ENCODE measurements around the gene BCL7A. TPM values are rescaled to one million over a fixed set of nuclear protein-coding genes. Genes with fewer than 3 reads are reported as not detected.
A peak's percentile ranks its signal among the peaks of the same experiment; 100 is the strongest.

The BCL7A gene
- total and polyA plus RNA-seq, 2 experiments from 2014 or later: 12.7 to 14.9 TPM

DNA sequence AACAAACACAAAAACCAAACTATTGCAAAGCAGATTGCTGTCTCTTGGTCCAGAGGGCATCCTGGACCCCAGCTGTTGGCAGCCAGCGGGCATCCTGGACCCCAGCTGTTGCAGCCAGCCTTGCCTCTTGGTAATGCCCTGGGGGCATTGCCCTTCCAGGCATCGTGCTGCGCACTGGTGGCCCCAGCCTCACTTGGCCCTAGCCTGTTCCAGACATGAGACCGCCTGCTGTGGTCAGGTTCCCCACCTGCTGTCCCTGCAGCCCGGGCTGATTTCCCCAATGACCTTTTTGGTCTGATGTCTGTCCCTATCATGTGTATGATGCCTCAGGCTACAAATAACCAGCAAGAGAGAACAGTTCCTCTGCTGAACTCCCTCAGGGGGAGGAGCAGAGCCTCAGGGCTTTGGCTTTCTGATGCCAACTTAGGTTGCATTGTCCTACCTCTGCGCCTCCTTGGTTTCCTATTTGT, 77.6 kb downstream of the BCL7A start (continued):
- TF ChIP-seq, protein P1, sequence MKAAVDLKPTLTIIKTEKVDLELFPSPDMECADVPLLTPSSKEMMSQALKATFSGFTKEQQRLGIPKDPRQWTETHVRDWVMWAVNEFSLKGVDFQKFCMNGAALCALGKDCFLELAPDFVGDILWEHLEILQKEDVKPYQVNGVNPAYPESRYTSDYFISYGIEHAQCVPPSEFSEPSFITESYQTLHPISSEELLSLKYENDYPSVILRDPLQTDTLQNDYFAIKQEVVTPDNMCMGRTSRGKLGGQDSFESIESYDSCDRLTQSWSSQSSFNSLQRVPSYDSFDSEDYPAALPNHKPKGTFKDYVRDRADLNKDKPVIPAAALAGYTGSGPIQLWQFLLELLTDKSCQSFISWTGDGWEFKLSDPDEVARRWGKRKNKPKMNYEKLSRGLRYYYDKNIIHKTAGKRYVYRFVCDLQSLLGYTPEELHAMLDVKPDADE (IDR thresholded peaks at IDR 0.05): no peak
- no peak for TF ChIP-seq CREB1 (CRISPR knock-in tag; IDR thresholded peaks at IDR 0.05; ENCODE audit: low read depth)
- no peak for TF ChIP-seq JUNB (IDR thresholded peaks at IDR 0.05; ENCODE audit: unreplicated experiment)
- TF ChIP-seq ZNF114 (CRISPR knock-in tag; IDR thresholded peaks at IDR 0.05): no peak
- TF ChIP-seq, protein P2, sequence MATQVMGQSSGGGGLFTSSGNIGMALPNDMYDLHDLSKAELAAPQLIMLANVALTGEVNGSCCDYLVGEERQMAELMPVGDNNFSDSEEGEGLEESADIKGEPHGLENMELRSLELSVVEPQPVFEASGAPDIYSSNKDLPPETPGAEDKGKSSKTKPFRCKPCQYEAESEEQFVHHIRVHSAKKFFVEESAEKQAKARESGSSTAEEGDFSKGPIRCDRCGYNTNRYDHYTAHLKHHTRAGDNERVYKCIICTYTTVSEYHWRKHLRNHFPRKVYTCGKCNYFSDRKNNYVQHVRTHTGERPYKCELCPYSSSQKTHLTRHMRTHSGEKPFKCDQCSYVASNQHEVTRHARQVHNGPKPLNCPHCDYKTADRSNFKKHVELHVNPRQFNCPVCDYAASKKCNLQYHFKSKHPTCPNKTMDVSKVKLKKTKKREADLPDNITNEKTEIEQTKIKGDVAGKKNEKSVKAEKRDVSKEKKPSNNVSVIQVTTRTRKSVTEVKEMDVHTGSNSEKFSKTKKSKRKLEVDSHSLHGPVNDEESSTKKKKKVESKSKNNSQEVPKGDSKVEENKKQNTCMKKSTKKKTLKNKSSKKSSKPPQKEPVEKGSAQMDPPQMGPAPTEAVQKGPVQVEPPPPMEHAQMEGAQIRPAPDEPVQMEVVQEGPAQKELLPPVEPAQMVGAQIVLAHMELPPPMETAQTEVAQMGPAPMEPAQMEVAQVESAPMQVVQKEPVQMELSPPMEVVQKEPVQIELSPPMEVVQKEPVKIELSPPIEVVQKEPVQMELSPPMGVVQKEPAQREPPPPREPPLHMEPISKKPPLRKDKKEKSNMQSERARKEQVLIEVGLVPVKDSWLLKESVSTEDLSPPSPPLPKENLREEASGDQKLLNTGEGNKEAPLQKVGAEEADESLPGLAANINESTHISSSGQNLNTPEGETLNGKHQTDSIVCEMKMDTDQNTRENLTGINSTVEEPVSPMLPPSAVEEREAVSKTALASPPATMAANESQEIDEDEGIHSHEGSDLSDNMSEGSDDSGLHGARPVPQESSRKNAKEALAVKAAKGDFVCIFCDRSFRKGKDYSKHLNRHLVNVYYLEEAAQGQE (IDR thresholded peaks at IDR 0.05; ENCODE audit: unreplicated experiment): no peak
- no peak for TF ChIP-seq EZH2 (IDR thresholded peaks at IDR 0.05; ENCODE audit: low read depth, unreplicated experiment)

DNA sequence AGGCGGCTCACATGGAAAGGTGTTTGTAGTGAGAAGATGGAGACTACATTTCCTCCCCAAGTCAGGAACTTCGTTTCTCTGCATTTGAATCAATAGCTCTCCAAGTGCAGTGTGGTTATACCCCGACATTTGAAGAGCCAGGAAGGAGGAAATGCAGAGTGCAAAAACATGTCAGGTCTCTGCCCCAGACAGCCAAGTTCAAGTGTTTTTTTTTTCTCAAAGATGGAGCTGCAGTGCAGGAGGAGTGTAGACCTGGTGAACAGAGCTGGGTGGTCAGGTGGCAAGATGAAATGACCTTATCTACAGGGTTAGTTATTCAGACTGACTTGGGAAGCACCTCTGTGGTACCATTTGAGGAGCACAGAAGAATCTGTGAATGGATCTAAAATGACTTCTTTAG, 78.2 kb downstream of the BCL7A start:
- H3K4me1 ChIP-seq (ENCODE audit: insufficient read depth): peaks cover 15% of the 10 kb centered on the region
- Mint-ChIP-seq H3K27me3 (ENCODE audit: insufficient read depth, low read depth, poor library complexity) (peaks cover 4% of the 10 kb centered on the region), H3K9me3 (no peaks in the 10 kb centered on the region), H3K4me3 (no peak overlapping the region), H3K36me3 (ENCODE audit: low read depth) (peaks cover 2% of the 10 kb centered on the region), H3K4me1 (peaks cover 22% of the 10 kb centered on the region), H3K27ac (no peak overlapping the region)
- no peaks in the 10 kb centered on the region for H3K9me2 ChIP-seq (ENCODE audit: insufficient read depth)
- H3K4me3 ChIP-seq: no peak overlapping the region
- DNase-seq (ENCODE audit: low spot score) (no peak), ATAC-seq (no peak)
- H3K79me2 ChIP-seq (replicated peaks; ENCODE audit: insufficient read depth): peaks cover 62% of the 10 kb centered on the region
- no peak overlapping the region for H3K27ac ChIP-seq (ENCODE audit: low read depth)
- peaks cover 4% of the 10 kb centered on the region; the same call in 1 of the 2 replicates for H3K36me3 ChIP-seq (ENCODE audit: insufficient read depth)
- H3K4me2 ChIP-seq: peak overlapping the region; percentile 60; the same call in 1 of the 2 replicates
- H3K27me3 ChIP-seq (ENCODE audit: insufficient read depth): no peaks in the 10 kb centered on the region
- peaks cover 12% of the 10 kb centered on the region for H4K20me1 ChIP-seq (replicated peaks; ENCODE audit: insufficient read depth)
- H2AFZ ChIP-seq: no peak overlapping the region
- 0 out of 2 replicates have a peak, but pooled peaks cover 3% of the 10 kb centered on the region for H3F3A ChIP-seq (replicated peaks; ENCODE audit: low read depth)
- no peak for TF ChIP-seq POLR2AphosphoS5 (IDR thresholded peaks at IDR 0.05; ENCODE audit: low read depth)
- TF ChIP-seq, protein P3, sequence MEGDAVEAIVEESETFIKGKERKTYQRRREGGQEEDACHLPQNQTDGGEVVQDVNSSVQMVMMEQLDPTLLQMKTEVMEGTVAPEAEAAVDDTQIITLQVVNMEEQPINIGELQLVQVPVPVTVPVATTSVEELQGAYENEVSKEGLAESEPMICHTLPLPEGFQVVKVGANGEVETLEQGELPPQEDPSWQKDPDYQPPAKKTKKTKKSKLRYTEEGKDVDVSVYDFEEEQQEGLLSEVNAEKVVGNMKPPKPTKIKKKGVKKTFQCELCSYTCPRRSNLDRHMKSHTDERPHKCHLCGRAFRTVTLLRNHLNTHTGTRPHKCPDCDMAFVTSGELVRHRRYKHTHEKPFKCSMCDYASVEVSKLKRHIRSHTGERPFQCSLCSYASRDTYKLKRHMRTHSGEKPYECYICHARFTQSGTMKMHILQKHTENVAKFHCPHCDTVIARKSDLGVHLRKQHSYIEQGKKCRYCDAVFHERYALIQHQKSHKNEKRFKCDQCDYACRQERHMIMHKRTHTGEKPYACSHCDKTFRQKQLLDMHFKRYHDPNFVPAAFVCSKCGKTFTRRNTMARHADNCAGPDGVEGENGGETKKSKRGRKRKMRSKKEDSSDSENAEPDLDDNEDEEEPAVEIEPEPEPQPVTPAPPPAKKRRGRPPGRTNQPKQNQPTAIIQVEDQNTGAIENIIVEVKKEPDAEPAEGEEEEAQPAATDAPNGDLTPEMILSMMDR (conservative IDR thresholded peaks at IDR 0.05; ENCODE audit: low read depth in 2 of 2): no peak
- no peak for TF ChIP-seq NANOG (IDR thresholded peaks at IDR 0.05; ENCODE audit: borderline replicate concordance)
- TF ChIP-seq, protein P1 (IDR thresholded peaks at IDR 0.05): no peak
- no peak for TF ChIP-seq ZNF114 (CRISPR knock-in tag; IDR thresholded peaks at IDR 0.05)
- no peak for TF ChIP-seq CREB1 (CRISPR knock-in tag; IDR thresholded peaks at IDR 0.05; ENCODE audit: low read depth)
- no peak for TF ChIP-seq JUNB (IDR thresholded peaks at IDR 0.05; ENCODE audit: unreplicated experiment)
- no peak for TF ChIP-seq STAT1 (IDR thresholded peaks at IDR 0.05; ENCODE audit: unreplicated experiment)
- no peak for TF ChIP-seq EZH2phosphoT487 (IDR thresholded peaks at IDR 0.05; ENCODE audit: unreplicated experiment)
- TF ChIP-seq ZNF331 (CRISPR knock-in tag; IDR thresholded peaks at IDR 0.05; ENCODE audit: low read depth): no peak
- TF ChIP-seq EZH2 (IDR thresholded peaks at IDR 0.05; ENCODE audit: low read depth, unreplicated experiment): no peak
- TF ChIP-seq, protein P2 (IDR thresholded peaks at IDR 0.05; ENCODE audit: unreplicated experiment): no peak
